ENCODE measurements around the gene ADGRG4.
"Not testable (repeated sequence)": the region's sequence is repeated elsewhere in the genome, so short reads cannot be mapped to it uniquely, and the experiment has no call there.

The ADGRG4 gene

DNA sequence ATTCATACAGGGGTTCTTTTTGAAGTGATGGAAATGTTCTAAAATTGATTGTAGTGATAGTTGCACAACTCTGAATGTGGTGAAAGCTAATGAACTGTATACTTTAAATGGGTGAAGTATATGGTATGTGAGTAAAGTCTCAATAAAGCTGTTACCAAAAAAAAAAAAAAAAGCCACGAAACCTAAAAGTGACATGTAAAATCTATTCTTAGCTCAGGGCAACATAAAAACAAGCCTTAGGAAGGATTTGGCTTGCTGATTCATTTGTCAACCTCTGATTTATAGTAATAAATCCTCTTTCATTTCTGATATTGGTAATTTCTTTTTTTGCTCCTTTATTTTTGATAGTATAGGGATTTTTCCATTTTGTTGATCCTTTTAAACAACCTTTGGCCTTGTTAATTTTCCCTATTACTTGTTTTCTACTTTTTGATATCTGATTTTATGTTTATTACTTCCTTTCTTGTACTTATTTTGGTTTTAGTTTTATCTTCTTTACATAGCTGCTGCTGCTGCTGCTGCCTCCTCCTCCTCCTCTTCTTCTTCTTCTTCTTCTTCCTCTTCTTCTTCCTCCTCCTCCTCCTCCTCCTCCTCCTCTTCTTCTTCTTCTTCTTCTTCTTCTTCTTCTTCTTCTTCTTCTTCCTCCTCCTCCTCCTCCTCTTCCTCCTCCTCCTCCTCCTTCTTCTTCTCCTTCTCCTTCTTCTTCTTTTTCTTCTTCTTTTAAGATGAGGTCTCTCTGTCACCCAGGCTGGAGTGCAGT, 79.4 kb downstream of the ADGRG4 start:
- no peak for DNase-seq

DNA sequence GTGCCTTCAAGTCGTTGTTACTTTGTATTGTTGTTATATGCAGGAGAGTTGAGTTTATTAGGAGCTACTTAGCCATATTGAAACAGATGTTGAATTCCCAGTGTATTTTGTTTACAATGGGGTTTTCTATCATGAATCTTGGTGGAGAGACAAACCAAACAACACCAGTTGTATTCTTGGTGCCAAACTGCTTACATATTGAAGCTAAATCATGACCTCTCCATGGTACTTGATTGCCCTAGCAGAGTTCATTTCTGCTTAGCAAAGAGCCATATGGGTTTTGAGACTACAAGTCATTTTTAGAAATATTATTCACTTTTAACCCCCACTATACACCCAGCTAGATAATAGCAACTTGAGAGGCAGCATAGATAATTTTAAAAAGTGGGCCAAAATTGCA, 85.4 kb downstream of the ADGRG4 start:
- no peak for DNase-seq

GRCh38 chrX:136386826-136387225, 86.1 kb downstream of the ADGRG4 start:
- DNase-seq: no peak

- DNase-seq: peak in 2 of 58 donors; percentile 0
These were observed 87.3 kb downstream of the ADGRG4 start for GRCh38 chrX:136387951-136388502.

DNA sequence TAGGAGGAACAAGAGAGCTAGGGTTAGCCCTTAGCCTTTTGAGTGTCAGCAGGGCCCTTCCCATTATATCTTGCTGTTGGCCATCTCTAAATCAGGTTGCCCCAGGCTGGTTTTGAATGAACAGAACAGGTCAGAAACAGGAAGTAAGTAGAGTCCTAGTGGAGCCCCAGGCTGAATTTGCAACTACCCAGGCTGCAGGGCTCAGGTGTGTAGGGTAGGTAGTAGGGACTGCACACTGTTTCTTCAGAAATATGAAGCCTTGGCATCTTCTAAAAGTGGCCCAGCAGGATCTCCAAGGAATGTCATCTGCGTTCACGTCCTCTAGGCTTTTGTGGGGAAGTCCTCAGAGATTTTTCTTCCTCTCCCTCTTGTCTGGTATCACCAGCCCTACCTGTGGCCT, 90.2 kb downstream of the ADGRG4 start:
- DNase-seq: no peak

- DNase-seq: no peak
These were observed 94.5 kb downstream of the ADGRG4 start for GRCh38 chrX:136395271-136395670.

DNA sequence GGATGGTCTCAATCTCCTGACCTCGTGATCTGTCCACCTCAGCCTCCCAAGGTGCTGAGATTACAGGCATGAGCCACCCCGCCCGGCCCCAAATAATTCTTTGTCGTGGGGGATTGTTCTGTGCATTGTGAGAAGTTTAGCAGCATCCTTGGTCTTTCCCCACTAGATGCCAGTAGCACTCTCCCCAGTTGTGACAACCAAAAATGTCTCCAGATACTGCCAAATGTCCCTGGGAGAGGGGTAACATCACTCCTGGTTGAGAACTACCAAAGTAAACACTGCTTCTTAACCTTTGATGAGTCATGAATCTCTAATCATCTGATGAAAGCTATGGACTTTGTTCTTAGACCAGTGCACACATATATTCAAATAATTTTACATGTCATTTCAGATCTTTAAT, 96.2 kb downstream of the ADGRG4 start:
- no peak for DNase-seq

DNA sequence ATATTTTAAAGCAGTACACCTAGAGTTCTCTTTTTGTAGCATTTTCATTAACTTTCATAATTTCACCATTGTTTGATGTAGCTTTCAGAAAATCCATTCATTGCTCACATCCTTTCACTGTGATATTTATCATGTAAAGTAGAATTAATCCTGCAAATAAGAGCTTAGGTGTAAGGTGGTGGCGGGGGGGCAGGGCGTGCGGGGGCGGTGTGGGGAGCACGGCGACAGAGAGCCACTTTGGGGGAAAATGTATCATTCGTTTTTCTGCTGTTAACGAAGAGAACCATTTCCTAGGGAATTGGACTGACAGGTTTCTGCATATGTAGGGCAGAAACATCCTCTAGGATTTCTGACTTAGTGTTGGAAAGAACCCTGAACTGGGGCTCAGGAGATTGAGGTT, 104.4 kb downstream of the ADGRG4 start:
- DNase-seq: no peak

GRCh38 chrX:136417806-136418205, 117.0 kb downstream of the ADGRG4 start:
- no peak for DNase-seq

- no peak for DNase-seq
These were observed 120.6 kb downstream of the ADGRG4 start for GRCh38 chrX:136421338-136421737.

DNA sequence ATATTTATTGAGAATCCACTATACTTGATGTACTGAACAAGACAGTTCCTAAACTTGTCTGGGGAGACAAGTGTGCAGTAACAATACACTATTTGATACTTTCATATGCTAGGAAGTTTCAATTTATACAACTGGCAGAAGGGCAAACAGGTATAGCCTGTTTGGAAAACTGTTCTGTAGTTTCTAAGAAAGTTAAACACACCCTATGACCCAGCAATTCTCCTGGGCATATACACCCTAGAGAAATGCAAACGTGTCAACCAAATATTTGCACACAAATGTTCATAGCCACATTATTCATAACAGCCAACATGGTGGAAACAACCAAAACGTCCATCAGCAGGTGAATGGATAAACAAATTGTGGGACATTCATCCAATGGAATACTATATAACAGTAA, 123.0 kb downstream of the ADGRG4 start:
- DNase-seq: no peak

- DNase-seq: no peak
These were observed 125.2 kb downstream of the ADGRG4 start for GRCh38 chrX:136425996-136426395.

DNA sequence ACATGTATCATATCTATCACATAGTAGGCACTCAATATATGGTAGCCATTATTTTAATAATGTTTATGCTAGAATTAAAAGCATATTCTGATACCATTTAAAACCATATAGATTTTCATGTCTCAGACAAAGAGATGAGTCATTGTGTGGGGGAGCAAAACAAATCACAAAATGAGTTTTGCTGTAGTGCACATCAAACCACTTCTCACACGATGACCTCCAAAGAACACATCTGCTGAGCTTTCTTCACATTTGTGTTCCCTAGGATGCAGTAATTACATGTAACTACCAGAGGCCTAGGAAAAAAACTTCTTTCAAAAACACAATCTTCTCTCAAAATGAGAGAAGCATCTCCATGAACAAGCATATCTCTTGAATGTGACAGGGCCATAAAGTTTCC, 130.9 kb downstream of the ADGRG4 start:
- no peak for DNase-seq

DNA sequence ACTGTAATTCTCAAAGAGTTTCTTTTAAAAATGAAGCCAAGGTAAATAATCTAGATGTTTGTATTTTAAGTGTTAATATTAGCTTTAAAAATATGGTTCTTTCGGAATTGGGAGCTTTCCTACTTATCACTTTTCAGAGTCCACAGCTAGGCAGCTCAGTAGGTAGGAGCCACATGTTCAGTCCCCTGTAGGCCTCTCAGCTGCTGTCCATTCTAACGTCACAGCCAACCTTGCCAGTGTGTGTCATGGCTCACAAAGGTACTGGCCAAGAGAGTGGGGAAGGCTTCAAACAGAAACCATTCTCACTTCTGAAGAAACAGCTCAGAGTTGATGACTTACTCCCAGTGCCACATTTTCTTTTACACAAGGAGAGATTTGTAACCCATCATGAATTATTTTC, 137.0 kb downstream of the ADGRG4 start:
- DNase-seq: no peak

DNA sequence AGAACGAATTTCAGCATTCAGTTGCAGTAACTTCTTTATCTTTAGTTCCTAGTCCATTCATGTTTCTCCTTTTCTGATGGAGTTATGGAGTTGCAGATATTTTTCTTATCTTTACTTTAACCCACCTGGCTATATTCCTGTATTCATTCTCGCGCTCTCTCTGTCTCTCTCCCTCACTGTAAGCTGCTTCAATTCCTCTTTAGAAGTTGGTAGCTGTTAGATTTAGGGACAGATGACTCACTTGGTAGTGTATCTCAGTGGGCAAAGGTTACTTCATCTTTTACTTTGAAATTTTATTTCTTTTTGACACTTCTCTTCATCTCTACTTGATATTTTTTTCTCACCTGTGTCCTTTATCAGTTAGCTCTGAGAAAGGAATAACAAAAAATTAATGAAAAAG, 137.4 kb downstream of the ADGRG4 start:
- no peak for DNase-seq

DNA sequence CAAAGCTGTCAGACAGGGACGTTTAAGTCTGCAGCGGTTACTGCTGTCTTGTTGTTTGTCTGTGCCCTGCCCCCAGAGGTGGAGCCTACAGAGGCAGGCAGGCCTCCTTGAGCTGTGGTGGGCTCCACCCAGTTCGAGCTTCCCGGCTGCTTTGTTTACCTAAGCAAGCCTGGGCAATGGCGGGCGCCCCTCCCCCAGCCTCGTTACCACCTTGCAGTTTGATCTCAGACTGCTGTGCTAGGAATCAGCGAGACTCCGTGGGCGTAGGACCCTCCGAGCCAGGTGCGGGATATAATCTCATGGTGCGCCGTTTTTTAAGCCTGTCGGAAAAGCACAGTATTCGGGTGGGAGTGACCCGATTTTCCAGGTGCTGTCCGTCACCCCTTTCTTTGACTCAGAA, 144.9 kb downstream of the ADGRG4 start:
- DNase-seq: not testable (repeated sequence)

- DNase-seq: no peak
These were observed 145.4 kb downstream of the ADGRG4 start for GRCh38 chrX:136446208-136446607.

DNA sequence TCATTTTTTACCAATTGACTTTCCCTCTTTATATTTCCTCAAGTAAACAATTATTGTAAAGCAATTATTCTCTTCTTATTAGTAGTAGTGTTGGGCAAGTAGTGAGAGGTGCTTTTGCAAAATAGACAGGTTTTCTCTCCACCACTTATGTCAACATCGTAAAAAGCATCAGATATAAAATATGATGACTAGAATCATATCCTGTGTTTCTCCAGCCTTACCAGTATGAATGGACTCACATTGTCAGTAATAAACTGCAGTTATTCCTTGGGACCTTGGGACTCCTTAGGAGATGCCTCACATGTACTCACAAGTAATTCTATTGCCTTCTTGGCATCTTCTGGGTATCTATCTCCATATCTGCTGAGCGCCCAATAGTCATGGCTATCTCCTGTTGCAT, 146.5 kb downstream of the ADGRG4 start:
- DNase-seq: no peak

- DNase-seq: no peak
These were observed 147.2 kb downstream of the ADGRG4 start for GRCh38 chrX:136447968-136448367.

- no peak for DNase-seq
These were observed 149.5 kb downstream of the ADGRG4 start for GRCh38 chrX:136450050-136450830.

DNA sequence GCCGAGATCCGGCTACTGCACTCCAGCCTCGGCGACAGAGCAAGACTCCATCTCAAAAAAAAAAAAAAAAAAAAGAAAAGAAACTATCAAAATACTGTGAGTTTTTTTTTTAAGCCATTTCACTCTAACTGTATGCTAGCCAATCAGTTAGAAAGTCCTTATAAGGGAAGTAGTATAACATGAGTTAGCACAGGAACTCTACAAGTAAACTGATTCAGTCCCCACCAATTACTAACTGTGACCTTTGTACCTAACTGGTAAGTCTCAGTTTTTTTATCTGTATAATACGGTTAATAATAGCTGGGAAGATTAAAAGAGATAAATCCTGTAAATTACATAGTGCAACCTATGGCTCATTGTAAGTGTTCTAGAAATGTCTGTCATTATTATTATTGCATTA, 151.9 kb downstream of the ADGRG4 start:
- no peak for DNase-seq

GRCh38 chrX:136453114-136453513, 152.4 kb downstream of the ADGRG4 start:
- DNase-seq: no peak

DNA sequence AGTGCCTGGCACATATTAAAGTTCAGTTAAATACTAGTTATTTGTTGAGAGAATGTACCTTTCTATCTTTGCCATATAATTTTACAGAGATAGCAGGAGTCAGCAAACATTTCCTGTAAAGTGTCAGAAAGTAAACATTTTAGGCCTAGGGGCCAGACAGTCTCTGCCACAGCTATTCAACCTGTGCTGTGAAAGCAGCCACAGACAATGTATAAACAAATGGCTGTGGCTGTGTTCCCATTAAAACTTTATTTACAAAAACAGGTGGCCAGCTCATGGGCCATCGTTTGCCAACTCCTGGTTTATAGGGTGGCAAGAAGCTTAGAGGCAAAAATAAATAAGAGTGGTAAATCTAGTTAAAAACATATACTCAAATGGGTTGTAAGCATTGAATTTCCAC, 153.0 kb downstream of the ADGRG4 start:
- no peak for DNase-seq

Measured in anterior cingulate cortex (tissue), 58 donors.